Endometrial microvascular endothelial cells (primary cell): ENCODE results near the gene SPOPL. TPM values are rescaled to one million over a fixed set of nuclear protein-coding genes. Genes with fewer than 3 reads are reported as not detected.
"Not testable (repeated sequence)": the region's sequence is repeated elsewhere in the genome, so short reads cannot be mapped to it uniquely, and the experiment has no call there.

Source experiments
- in situ Hi-C: cut with HindIII; loops from 2 replicates; pipeline ENCODE4 v1.10.0; 2017; ENCODE audit warnings: low sequenced_read_pairs, low pct_unique_long_range_greater_than_20kb; ENCODE audit errors: inconsistent ontology term
- total RNA-seq: library from RNA; depleted of rRNA; stranded (reverse); fragments of >200 nt; gene quantifications from one replicate; pipeline ENCODE4 v1.2.3, GENCODE V29; 2015; ENCODE audit errors: inconsistent ontology term

The SPOPL gene
- total RNA-seq: 10.3 TPM

GRCh38 chr2:138501425-138502254 is at the start of gene SPOPL:
SPOPL (plus strand) TSS chr2:138501770; CDS start chr2:138550217, 48,447 bp downstream.
- in situ Hi-C loops: no loop called here

- in situ Hi-C loops: no loop called here
These were observed 49.2 kb upstream of the SPOPL start for GRCh38 chr2:138452324-138452723.

GRCh38 chr2:138453815-138454214 is 47.8 kb upstream of the SPOPL start:
- in situ Hi-C loops: no loop called here

- in situ Hi-C loops: no loop called here
These were observed 46.8 kb upstream of the SPOPL start for GRCh38 chr2:138454761-138455160.

- in situ Hi-C loops: no loop called here
These were observed 46.3 kb upstream of the SPOPL start for GRCh38 chr2:138455275-138455674.

- in situ Hi-C loops: no loop called here
These were observed 45.9 kb upstream of the SPOPL start for GRCh38 chr2:138455691-138456090.

- in situ Hi-C loops: not testable (repeated sequence)
These were observed 38.9 kb upstream of the SPOPL start for GRCh38 chr2:138462689-138463088.

- in situ Hi-C loops: no loop called here
These were observed 33.0 kb upstream of the SPOPL start for GRCh38 chr2:138468617-138469016.

- in situ Hi-C loops: no loop called here
These were observed 32.2 kb upstream of the SPOPL start for GRCh38 chr2:138469411-138469810.

GRCh38 chr2:138470941-138471340 is 30.6 kb upstream of the SPOPL start:
- in situ Hi-C loops: no loop called here

- in situ Hi-C loops: no loop called here
These were observed 27.3 kb upstream of the SPOPL start for GRCh38 chr2:138474100-138474825.

GRCh38 chr2:138475277-138475776 is 26.2 kb upstream of the SPOPL start:
- in situ Hi-C loops: no loop called here

GRCh38 chr2:138476186-138476585 is 25.4 kb upstream of the SPOPL start:
- in situ Hi-C loops: no loop called here

- in situ Hi-C loops: no loop called here
These were observed 24.6 kb upstream of the SPOPL start for GRCh38 chr2:138476940-138477339.

- in situ Hi-C loops: not testable (repeated sequence)
These were observed 18.8 kb upstream of the SPOPL start for GRCh38 chr2:138482796-138483195.

GRCh38 chr2:138485019-138485418 is 16.6 kb upstream of the SPOPL start:
- in situ Hi-C loops: no loop called here

- in situ Hi-C loops: no loop called here
These were observed 15.0 kb upstream of the SPOPL start for GRCh38 chr2:138486363-138487198.

GRCh38 chr2:138490673-138491494 is 10.7 kb upstream of the SPOPL start:
- in situ Hi-C loops: no loop called here
